A549 (cell line): ENCODE data around the gene CYP4F8.
A peak's percentile ranks its signal among the peaks of the same experiment; 100 is the strongest.

Source experiments
- ATOH8 ChIP-seq: fragments of 250-450 bp; sonication (Bioruptor Pico); IDR thresholded peaks from 2 replicates; pipeline ENCODE4 v1.5.0; 2020; ENCODE audit warnings: low read depth, mild to moderate bottlenecking, moderate library complexity
- CTCF ChIP-seq: fragments of >200 bp; sonication (Bioruptor Twin); formaldehyde crosslinking; IDR thresholded peaks from 3 replicates; pipeline ENCODE4 v1.5.1; 2016
- E2F6 ChIP-seq: IDR thresholded peaks from 2 replicates; pipeline ENCODE4 v1.6.1; 2012; ENCODE audit warnings: low read depth, borderline replicate concordance
- EP300 ChIP-seq, 2 experiments: fragments of >200 bp; sonication (Bioruptor Twin); formaldehyde crosslinking; IDR thresholded peaks; 2 replicates in 1 of 2; 3 replicates in 1 of 2; pipeline ENCODE4 v1.6.1; 2016 to 2017
- ESRRA ChIP-seq: fragments of 150-350 bp; IDR thresholded peaks from 2 replicates; pipeline ENCODE4 v1.6.1; 2014; ENCODE audit warnings: mild to moderate bottlenecking, low read length, borderline replicate concordance
- FOSL2 ChIP-seq, 2 experiments: fragments of 450-650 bp in 1 of 2; fragments of >200 bp in 1 of 2; sonication (Bioruptor Twin) in 1 of 2; formaldehyde crosslinking; IDR thresholded peaks; 2 replicates each; pipeline versions ENCODE4 v1.5.0 to v1.6.1; 2016 to 2020; ENCODE audit warnings: mild to moderate bottlenecking in 1 of 2, moderate library complexity in 1 of 2
- NPAS2 ChIP-seq: fragments of 250-450 bp; sonication (Bioruptor Pico); IDR thresholded peaks from 2 replicates; pipeline ENCODE4 v1.8.0; 2022; ENCODE audit warnings: mild to moderate bottlenecking, moderate library complexity, borderline replicate concordance
- POLR2A ChIP-seq: IDR thresholded peaks from 2 replicates; pipeline ENCODE4 v1.6.1; 2012; ENCODE audit warnings: mild to moderate bottlenecking, low read length
- POLR2AphosphoS2 ChIP-seq: conservative IDR thresholded peaks from 2 replicates; pipeline ENCODE4 v1.6.1; 2012; ENCODE audit warnings: low read length, improper control_type of control experiment, inconsistent platforms
- RAD21 ChIP-seq, 2 experiments: fragments of >200 bp in 1 of 2; sonication (Bioruptor Twin) in 1 of 2; formaldehyde crosslinking in 1 of 2; IDR thresholded peaks in 1 of 2; conservative IDR thresholded peaks in 1 of 2; 2 replicates in 1 of 2; 3 replicates in 1 of 2; pipeline ENCODE4 v1.6.1; 2012 to 2018; ENCODE audit warnings: inconsistent platforms in 1 of 2
- RCOR1 ChIP-seq: fragments of 150-350 bp; IDR thresholded peaks from 2 replicates; pipeline ENCODE4 v1.6.1; 2014; ENCODE audit warnings: antibody characterized with exemption, low read length, low read depth
- RNF2 ChIP-seq: fragments of 200-600 bp; sonication (generic); IDR thresholded peaks from 2 replicates; pipeline ENCODE4 v1.6.1; 2016; ENCODE audit warnings: low read depth, mild to moderate bottlenecking, antibody characterized with exemption, moderate library complexity, borderline replicate concordance
- TP53 ChIP-seq: fragments of 250-450 bp; sonication (Bioruptor Pico); IDR thresholded peaks from 2 replicates; pipeline ENCODE4 v1.5.0; 2021; ENCODE audit warnings: mild to moderate bottlenecking, moderate library complexity
- ZFP36 ChIP-seq: fragments of 450-650 bp; IDR thresholded peaks from 2 replicates; pipeline ENCODE4 v1.6.1; 2014; ENCODE audit warnings: borderline replicate concordance; ENCODE audit not compliant: partially characterized antibody

- no peak for TF ChIP-seq POLR2A
- TF ChIP-seq CTCF: peak; percentile 63
- no peak for TF ChIP-seq RNF2
- no peak for TF ChIP-seq NPAS2 (CRISPR knock-in tag)
- no peak for TF ChIP-seq E2F6
- no peak for TF ChIP-seq TP53
- TF ChIP-seq ESRRA: no peak
- no peak for TF ChIP-seq POLR2AphosphoS2
- TF ChIP-seq ZFP36: peak; percentile 66
- TF ChIP-seq RCOR1: no peak
- TF ChIP-seq ATOH8 (CRISPR knock-in tag): no peak
- TF ChIP-seq RAD21 (conservative IDR thresholded peaks at IDR 0.05 in 1 of 2, IDR thresholded peaks at IDR 0.05 in 1 of 2): peak; percentile 66 to 73
- no peak for TF ChIP-seq EP300 (IDR thresholded peaks at IDR 0.05)
- no peak for TF ChIP-seq FOSL2 (IDR thresholded peaks at IDR 0.05)
- TF ChIP-seq FOSL2 (CRISPR knock-in tag; IDR thresholded peaks at IDR 0.05): no peak
Measured at GRCh38 chr19:15584541-15585115, 30.4 kb upstream of the CYP4F8 start.
